ENCODE measurements around the gene AURKB.

GRCh38 chr17:8248751-8249607 lies 38.6 kb upstream of the AURKB start, which contains the start of gene PFAS:
- no peak for TF ChIP-seq EP300 (IDR thresholded peaks at IDR 0.05; ENCODE audit: low read depth)
- no peak for TF ChIP-seq CTCF (IDR thresholded peaks at IDR 0.05)
